Inflammatory macrophage treated with lipopolysaccharide for 4 hours (primary cell): ENCODE measurements around the gene TCF20.

ENCODE experiments used
- DNase-seq: peaks from one replicate; pipeline ENCODE4 v3.0.0-alpha.2; 2020

TCF20 gene

GRCh38 chr22:42270510-42271190, at the start of gene TCF20:
Gene TCF20 (minus strand): TSS chr22:42270653. CDS start chr22:42215305, 55,348 bp downstream.
- peak; percentile 83 for DNase-seq

- DNase-seq: peak; percentile 24
Observed at GRCh38 chr22:42319386-42319785, 48.9 kb upstream of the TCF20 start.

DNA sequence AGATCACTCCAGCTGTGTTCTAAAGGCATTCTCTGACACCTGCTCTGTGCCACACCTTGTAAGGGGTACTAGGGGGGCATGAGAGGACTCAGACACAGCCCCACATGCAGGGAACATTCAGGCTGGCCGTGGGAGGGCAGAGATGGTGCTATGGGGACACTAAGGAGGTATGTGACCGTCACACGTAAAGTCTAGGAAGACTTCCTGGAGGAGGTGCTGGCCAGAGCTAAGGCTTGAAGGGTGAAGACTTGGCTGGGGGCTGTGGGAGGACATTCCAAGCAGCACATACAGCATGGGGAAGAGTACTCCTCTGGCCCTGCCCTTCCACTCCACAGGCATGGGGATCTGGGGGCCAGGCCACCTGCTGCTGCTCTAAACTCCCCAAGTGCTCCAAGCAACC, 48.5 kb upstream of the TCF20 start:
- no peak for DNase-seq

- DNase-seq: no peak
Observed at GRCh38 chr22:42317691-42318547, 47.5 kb upstream of the TCF20 start.

DNA sequence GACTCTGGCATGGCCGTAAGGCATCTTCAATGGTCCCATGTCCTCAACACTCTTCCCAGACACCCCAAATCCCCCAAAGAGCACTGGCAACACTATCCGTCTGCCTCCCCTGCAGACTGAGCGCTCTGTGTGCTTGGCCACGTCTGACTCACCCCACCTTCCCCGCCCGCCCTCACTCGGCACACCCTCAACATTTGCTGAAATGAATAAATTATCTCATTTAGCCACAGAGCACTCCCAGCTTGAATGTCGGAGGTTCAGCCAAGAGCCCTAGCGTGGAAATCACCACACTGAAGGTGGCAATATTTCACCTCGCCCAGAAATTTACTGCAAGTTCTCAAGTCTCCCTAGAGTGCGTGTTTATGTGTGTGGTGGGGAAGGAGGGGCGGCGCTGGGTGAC, 46.6 kb upstream of the TCF20 start:
- DNase-seq: no peak

GRCh38 chr22:42315392-42315756, 44.9 kb upstream of the TCF20 start:
- DNase-seq: no peak

GRCh38 chr22:42314709-42315391, 44.4 kb upstream of the TCF20 start:
- no peak for DNase-seq

- DNase-seq: peak; percentile 24
Observed at GRCh38 chr22:42313804-42314581, 43.5 kb upstream of the TCF20 start.

DNA sequence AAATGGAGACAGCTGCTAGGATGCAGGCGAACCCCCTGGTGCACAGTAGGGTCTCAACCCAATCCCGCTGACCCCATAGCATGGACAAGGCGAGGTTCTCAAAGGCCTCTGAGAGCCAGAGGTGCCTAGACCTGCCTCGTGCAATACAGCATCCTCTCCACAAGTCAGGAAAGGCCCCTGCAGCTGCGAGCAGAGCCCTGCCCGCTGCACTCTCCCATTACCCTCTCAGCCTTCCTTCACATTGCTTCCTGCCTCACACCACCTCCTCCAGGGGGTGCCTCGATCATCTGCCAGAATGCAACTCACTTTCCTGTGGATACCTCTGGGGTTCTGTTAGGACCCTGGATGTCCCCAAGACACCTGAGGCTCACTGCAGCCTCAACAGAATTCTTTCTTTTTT, 42.8 kb upstream of the TCF20 start:
- no peak for DNase-seq

DNA sequence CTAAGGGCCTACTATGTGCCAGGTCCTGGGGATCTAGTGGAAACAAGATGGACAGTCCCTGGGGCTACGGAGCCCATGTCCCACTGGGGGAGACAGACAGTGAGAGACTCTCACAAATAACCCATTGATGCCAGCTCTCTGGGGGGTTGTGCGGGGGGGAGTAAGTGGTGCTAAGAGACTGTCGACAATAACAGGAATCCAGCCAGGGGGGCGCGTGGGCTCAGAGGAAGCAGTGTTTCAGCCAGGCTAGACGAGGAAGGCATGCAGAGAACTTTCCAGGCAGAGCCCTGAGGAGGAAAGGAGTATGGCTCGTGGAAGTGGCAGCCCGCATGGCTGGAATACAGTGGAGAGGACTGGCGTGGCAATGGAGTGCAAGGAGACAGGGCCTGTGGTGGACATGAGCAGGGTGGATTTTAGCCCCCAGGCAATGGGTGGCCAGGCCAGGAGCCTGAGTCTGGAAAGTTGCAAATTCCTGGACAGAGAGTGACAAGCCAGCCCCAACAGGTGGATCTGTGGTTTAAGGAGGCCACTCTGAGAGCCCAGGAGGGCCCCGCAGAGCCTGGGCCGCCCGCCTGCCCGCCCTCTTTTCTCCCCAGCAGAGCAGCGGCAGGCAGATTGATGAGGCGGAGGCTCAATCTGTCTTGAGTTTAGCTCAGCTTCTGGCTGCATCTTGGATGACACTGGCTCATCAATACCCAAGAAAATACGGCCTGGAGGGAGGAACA, 40.0 kb upstream of the TCF20 start:
- no peak for DNase-seq

DNA sequence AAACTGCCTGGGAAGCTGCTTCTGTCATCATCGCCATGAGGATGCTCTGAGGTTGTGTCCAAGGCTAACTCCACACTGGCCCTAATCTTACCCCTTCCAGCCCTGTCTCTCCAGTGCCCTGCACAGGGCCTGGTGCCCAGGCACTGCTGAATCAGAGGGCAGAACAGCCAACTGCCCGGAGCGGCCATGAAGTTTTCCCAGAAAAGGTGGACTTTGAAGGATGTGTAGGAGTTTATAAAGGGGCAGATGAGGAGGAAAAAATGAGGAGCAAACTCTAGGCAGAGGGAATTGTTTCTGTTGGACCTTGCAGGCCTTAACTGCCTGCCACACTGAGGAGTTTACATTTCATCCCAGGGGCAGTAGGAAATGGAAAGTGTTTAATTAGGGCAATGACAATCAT, 39.4 kb upstream of the TCF20 start:
- no peak for DNase-seq

DNA sequence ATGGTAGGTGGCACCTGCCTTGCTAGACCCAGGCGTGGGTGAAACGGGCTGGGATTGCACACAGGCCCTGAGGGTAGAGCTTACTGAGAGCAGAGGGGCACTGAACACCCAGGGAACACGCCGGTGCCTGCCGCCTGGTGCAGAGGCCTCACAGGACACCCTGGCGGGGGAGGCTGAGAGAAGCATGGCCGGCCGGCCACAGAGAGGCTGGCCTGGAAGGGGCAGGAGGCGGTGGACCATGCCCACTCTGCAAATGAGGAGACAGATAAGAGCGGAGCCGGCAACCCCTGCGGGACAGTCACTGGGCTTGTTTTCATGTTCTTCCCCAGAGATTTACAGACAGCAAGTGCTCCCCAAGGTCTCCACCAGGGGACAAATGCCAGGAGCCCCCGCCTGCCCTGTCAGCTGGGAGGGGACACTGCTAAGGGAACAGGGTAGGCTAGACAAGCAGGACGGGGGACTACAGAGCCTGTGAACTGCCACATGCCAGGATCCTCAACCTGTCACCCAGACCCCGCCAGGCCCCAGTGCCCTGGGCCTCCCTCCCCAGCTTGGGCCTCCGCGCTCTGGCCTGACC, 38.5 kb upstream of the TCF20 start:
- DNase-seq: no peak

- no peak for DNase-seq
Observed at GRCh38 chr22:42307806-42308563, 37.5 kb upstream of the TCF20 start.

- no peak for DNase-seq
Observed at GRCh38 chr22:42306010-42306409, 35.6 kb upstream of the TCF20 start.

DNA sequence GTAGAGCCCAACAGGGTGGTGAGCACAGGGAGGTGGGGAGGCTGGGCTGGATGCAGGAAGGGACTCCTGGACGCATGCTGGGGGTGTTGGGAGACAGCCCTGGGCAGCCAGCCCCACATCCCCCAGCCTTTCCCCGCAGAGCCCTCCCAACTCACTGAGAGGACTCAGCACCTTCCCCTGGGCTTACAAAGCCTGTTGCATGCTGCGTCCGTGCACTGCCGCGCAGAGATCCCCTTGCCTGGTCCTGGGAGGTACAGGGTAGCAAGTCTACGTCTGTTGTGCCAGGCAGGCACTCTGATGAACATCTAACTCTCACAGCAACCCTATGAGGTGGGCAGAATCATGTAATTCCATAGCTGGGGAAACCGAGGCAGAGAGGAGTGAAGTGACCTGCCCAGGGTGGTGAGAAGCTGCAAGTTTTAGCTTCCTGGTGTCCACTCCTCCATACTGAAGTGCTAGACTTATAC, 33.9 kb upstream of the TCF20 start:
- no peak for DNase-seq

DNA sequence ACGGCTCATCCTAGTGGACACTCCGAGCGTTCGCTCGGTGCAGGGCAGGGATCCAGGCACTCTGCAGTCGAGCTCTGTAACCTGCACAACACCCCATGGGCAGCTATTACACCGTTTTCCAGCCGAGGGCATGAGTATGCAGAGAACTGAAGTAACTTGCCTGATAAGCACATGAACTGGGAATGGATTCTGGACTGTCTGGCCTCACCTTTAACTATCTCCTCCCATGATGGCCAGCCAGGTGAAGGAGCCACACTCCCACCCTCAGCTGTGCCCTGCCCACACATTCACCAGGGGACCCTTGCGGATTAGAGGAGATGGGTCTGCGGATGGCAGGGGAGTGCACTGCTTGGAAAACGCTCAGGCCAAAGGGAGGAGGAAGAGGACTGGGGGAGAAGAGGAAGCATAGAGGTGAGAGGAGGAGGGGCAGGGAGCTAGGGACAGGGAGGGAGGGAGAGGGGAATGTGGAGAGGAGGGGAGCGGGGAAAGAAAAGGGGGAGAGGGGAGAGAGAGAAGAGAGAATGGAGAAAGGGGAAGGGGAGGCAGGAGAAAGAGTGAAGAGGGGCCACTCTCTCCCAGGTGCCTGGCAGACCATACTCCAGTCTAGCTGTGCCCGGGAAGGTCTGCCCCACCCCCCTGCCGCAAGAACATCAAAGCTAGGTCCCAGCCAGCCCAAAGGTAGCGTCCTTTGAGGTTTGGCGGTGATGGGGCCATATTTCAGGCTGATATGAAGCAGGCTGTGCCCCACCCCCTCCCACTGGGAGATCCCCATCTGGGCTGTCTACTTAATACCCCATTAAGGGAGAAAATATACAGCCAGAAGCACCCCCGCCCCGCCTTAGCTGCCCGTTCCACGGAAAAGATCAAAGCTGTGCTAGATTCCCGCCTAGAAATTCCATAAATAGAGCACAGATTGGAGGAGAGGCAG, 33.2 kb upstream of the TCF20 start:
- DNase-seq: no peak

DNA sequence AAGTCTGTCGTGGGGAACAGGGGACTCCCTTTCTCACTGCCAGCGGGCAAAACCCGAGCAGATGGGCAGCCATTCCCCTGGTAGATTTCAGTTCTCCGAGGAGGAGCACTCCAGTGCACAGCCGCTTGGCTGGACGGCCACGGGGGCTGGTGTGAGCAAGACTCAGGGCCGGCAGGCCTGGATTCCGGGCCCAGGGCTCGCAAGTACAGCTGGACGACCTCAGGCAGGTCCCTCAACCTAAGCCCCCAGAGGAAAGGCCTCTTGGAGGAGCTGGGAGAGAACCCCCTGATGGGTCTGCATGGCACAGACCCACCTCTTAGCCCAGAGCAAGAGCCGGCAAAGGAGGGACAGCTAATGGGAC, 31.3 kb upstream of the TCF20 start:
- DNase-seq: no peak

DNA sequence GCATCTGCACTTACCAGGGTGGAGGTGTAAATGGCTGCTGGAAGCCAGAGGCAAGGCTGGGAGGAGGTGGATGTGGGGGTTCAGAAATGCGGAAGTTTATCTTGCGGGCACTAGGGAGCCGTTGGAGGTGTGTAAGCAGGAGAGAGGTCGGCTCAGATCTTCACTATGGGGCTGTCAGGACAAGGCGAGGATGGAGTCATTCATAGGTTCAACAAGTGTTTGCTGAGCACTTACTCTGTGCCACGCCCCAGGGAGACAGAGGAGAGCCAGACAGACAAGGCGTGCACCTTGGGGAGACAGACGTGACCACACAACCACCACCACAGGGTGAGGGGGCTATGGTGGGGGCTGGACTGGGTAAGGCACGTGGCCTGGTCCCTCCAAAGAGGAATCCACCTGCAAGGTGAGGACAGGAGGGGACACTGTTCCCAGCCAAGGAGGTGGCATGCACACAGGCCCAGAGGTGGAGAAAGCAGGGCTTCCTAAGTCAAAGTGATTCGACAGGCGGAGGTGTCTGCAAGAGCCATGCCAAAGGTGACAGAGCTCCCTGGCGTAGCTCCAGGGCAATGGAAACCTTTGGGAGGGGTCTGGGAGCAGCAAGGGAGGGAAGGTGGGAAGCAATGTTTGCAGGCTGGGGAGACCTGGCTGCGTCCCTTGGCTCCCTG, 30.8 kb upstream of the TCF20 start:
- DNase-seq: no peak
